Measurements from ENCODE around the gene NT5DC4.
"Not testable (repeated sequence)": the region's sequence is repeated elsewhere in the genome, so short reads cannot be mapped to it uniquely, and the experiment has no call there.

NT5DC4 gene

GRCh38 chr2:112699984-112700667, 20.7 kb upstream of the NT5DC4 start:
- no peak overlapping the region for H3K4me3 ChIP-seq (ENCODE audit: low read length)
- no peak for TF ChIP-seq CTCF (IDR thresholded peaks at IDR 0.05; ENCODE audit: insufficient read depth, low read depth, low read length, missing control alignments)
- DNase-seq (ENCODE audit: low read depth), result no peak

- no peak overlapping the region for H3K4me3 ChIP-seq (ENCODE audit: low read length)
- no peak for DNase-seq (ENCODE audit: low read depth)
- no peak for TF ChIP-seq CTCF (IDR thresholded peaks at IDR 0.05; ENCODE audit: insufficient read depth, low read depth, low read length, missing control alignments)
These were observed 19.8 kb upstream of the NT5DC4 start for GRCh38 chr2:112701052-112701451.

- TF ChIP-seq CTCF (IDR thresholded peaks at IDR 0.05; ENCODE audit: insufficient read depth, low read depth, low read length, missing control alignments), result no peak
- DNase-seq (ENCODE audit: low read depth), result no peak
- no peak overlapping the region for H3K4me3 ChIP-seq (ENCODE audit: low read length)
These were observed 17.1 kb upstream of the NT5DC4 start for GRCh38 chr2:112703684-112704083.

DNA sequence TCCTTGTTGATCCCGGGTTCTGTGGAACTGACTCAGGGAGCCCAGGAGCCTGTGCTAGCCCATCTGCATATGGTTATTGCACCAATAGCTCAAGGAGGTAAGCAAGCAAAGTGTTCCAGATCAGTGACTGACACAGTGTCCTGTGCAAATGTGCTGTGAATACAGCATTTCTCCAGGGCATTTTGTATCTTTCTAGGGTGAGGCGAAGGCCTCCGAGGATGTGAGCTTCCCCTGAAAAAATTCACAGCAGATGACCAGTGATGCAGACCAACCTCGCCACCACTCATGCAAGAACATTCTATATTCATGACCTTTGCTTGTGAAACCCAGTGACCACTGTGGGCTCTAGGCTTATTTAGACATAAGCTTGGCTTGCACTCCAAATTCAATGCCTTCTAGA, 15.2 kb upstream of the NT5DC4 start:
- H3K4me3 ChIP-seq (ENCODE audit: low read length), result no peak overlapping the region
- DNase-seq (ENCODE audit: low read depth), result no peak
- no peak for TF ChIP-seq CTCF (IDR thresholded peaks at IDR 0.05; ENCODE audit: insufficient read depth, low read depth, low read length, missing control alignments)

- no peak overlapping the region for H3K4me3 ChIP-seq (ENCODE audit: low read length)
- DNase-seq (ENCODE audit: low read depth), result peak; percentile 60
- TF ChIP-seq CTCF (IDR thresholded peaks at IDR 0.05; ENCODE audit: insufficient read depth, low read depth, low read length, missing control alignments), result no peak
These were observed 14.6 kb upstream of the NT5DC4 start for GRCh38 chr2:112706170-112706664.

DNA sequence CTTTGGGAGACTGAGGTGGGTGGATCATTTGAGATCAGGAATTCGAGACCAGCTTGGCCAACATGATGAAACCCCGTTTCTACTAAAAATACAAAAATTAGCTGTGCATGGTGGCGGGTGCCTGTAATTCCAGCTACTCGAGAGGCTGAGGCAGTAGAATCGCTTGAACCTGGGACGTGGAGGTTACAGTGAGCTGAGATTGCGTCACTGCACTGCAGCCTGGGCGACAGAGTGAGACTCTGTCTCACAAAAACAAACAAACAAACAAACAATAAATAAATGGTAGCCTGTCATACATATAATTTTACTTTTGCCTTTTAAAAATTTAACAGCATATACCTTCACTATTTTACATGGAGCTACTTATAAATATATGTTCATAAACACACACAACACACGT, 13.9 kb upstream of the NT5DC4 start:
- not testable (repeated sequence) for H3K4me3 ChIP-seq (ENCODE audit: low read length); DNase-seq (ENCODE audit: low read depth)

DNA sequence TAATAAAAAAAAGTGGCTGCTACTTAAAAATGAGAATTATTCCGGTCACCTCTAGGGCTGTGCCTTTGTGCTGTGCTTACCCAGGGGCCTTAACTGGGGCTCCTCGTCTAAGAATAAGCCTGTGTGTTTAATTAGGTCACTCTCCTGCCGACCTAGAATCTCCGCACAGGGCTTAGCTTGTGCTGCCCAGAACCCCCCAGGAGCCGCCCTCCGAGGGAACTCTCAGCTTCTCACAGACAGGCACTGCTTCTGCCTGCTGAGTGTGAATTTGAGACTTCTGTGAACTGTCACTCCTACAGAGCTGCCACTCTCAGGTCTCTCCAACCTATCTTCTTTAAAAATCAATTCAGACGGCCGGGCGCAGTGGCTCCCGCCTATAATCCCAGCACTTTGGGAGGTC, 11.9 kb upstream of the NT5DC4 start:
- no peak for DNase-seq (ENCODE audit: low read depth)
- H3K4me3 ChIP-seq (ENCODE audit: low read length), result no peak overlapping the region
- TF ChIP-seq CTCF (IDR thresholded peaks at IDR 0.05; ENCODE audit: insufficient read depth, low read depth, low read length, missing control alignments), result no peak
